ENCODE measurements around the gene KRTAP12-3.
"Not testable (repeated sequence)": the region's sequence is repeated elsewhere in the genome, so short reads cannot be mapped to it uniquely, and the experiment has no call there.

The KRTAP12-3 gene

DNA sequence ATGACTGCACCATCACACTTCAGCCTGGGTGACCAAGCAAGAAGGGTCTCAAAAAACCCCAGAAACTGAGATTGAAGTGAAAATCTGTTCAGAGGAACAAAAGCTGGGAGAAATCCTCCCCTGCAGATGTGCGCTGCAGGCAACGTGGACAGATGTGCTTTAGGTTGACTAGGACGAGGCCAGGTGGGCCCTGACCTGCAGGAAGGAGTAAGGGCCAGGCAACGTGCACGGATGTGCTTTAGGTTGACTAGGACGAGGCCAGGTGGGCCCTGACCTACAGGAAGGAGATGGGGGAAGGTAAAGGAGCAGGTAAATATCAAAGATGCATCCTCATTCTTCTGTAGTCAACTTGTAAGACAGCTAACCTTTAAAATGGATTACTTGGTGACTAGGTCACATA, 26.8 kb downstream of the KRTAP12-3 start:
- TF ChIP-seq, protein P1, sequence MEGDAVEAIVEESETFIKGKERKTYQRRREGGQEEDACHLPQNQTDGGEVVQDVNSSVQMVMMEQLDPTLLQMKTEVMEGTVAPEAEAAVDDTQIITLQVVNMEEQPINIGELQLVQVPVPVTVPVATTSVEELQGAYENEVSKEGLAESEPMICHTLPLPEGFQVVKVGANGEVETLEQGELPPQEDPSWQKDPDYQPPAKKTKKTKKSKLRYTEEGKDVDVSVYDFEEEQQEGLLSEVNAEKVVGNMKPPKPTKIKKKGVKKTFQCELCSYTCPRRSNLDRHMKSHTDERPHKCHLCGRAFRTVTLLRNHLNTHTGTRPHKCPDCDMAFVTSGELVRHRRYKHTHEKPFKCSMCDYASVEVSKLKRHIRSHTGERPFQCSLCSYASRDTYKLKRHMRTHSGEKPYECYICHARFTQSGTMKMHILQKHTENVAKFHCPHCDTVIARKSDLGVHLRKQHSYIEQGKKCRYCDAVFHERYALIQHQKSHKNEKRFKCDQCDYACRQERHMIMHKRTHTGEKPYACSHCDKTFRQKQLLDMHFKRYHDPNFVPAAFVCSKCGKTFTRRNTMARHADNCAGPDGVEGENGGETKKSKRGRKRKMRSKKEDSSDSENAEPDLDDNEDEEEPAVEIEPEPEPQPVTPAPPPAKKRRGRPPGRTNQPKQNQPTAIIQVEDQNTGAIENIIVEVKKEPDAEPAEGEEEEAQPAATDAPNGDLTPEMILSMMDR (conservative IDR thresholded peaks at IDR 0.05; ENCODE audit: low read depth): no peak
- POLR2A ChIA-PET (ENCODE audit: low non-redundant PET): no interaction called here
- H3K27ac ChIP-seq: no peak overlapping the region
- CTCF ChIA-PET: no interaction called here
- DNase-seq (ENCODE audit: low spot score): no peak

DNA sequence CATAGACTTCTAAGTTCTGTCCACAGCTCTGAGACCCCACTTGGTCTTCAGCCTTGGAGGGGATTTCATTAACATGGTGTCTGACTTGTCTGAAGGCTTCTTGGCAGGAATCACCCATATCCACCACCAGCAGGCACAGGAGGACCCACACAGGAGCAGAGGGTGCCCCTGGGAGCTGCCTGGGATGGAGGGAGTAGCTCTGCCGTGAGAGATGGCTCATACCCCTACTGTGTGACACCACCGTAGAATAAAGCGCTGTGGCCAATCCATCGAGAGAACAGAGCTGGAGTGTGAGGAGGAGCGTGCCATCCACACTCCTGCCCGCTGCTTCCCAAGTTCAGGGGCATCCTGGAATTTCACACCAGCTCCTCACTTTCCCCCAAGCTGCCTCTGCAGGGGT, 27.3 kb downstream of the KRTAP12-3 start:
- DNase-seq (ENCODE audit: low spot score); POLR2A ChIA-PET (ENCODE audit: low non-redundant PET); CTCF ChIA-PET; H3K27ac ChIP-seq: not testable (repeated sequence)

DNA sequence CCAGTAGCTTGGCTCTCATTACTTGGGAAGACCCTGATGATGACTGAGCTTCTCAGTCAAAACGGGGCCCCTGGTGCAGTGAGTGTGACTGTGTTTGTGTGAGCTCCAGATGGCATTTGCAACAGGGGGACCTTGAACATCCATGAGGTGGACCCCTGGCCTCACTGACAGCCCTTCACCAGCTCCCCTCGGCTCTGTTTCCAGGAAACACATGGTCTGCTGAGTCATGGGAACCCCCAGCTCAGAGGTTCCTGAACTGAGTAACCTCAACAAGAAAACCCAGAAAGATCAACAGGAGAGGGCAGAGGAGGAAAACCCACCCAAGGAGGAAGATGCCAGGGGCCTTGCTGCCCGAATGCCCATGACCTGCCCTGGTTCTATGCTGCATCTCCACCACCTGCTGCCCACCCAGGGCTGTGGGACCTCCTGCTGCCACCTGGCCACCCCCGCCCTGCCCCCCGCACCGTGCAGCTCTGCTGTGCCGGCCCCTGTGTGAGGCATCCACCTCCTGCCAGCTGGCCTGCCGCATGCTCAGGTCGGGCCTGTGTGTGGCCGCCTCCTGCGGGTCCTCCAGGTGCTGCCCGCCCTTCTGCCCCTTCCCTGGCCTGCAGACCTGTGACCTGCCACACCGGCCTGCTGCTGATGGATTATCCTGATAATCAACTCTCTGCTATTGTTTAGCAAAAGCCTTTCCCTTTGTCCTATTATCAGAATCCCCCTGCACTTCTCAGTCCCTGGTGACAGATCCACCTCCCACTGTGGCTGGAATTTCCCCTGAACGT, 28.5 kb downstream of the KRTAP12-3 start:
- CTCF ChIA-PET: no interaction called here
- H3K27ac ChIP-seq: no peak overlapping the region
- TF ChIP-seq, protein P1 (conservative IDR thresholded peaks at IDR 0.05; ENCODE audit: low read depth): no peak
- DNase-seq (ENCODE audit: low spot score): no peak
- POLR2A ChIA-PET (ENCODE audit: low non-redundant PET): no interaction called here

DNA sequence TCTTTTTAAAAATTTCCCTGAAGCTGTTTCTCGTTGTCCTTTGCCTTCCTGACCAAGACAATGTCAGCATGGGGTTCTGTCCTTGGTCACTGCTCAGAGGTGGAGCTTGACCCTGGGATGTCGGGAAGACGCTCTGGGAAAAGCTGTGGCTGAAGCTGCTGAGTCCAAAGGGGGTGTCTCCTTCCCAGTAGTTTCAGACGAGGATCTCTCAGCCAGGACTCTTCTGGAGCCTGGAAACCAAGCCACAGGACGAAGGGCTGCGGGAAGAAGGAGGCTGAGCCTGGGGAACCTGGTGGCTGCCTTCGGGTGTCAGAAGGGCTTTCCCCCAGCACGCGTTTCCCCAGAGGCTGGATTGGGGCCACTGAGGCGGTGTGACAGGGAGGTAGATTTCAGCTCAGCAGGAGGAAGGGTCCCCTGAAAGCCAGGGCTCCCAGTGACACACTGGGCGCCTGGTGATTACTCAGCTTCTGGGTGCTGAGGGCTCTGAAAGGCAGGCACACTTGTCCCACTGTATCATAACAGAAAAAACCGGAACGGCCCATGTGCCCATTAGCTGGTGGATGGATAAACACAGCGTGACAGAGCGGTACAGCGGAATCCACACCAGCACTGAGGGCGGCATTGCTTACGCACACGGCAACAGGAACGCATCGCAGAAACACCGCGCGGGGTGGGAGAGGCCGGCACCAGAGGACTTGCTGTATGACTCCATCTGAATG, 29.3 kb downstream of the KRTAP12-3 start:
- TF ChIP-seq, protein P1 (conservative IDR thresholded peaks at IDR 0.05; ENCODE audit: low read depth): no peak
- POLR2A ChIA-PET (ENCODE audit: low non-redundant PET): no interaction called here
- CTCF ChIA-PET: interaction anchor here (0.7 kb wide), 1 partner anchor 136 kb away, joined by 4 read pairs; no protein-coding TSS in a partner anchor
- no peak overlapping the region for H3K27ac ChIP-seq
- DNase-seq (ENCODE audit: low spot score): no peak

DNA sequence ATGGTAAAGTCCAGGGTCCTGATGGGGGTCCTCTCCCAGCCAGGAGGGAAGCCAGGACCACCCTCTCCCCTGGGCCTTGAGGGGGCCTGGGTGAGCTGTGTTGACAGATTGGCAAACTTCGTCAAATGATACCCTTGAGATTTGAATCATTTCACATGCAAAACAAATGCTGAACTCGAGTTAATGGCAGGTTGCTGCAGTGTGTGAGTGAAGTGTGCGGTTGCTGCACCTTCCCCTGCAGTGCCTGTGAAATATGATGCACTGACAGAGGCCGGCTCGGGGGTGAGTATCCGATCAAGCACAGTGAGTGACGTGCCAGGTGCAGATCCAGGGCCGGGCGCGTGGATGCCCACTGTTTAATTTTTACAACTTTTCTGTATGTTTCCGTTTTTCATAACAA, 29.9 kb downstream of the KRTAP12-3 start:
- ChIA-PET POLR2A (ENCODE audit: low non-redundant PET) (no interaction called here), CTCF (interaction anchor here (0.7 kb wide), 1 partner anchor 137 kb away, joined by 4 read pairs; no protein-coding TSS in a partner anchor)
- DNase-seq (ENCODE audit: low spot score): no peak
- TF ChIP-seq, protein P1 (conservative IDR thresholded peaks at IDR 0.05; ENCODE audit: low read depth): no peak
- H3K27ac ChIP-seq: no peak overlapping the region

DNA sequence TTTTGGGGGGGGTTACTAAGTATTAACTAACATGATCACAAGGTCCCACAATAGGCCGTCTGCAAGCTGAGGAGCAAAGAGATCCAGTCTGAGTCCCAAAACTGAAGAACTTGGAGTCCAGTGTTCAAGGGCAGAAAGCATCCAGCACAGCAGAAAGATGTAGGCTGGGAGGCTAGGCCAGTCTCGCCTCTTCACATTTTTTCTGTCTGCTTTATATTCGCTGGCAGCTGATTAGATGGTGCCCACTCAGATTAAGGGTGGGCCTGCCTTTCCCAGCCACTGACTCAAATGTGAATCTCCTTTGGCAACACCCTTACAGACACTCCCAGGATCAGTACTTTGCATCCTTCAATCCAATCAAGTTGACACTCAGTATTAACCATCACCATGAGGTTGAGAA, 32.0 kb downstream of the KRTAP12-3 start:
- H3K27ac ChIP-seq; POLR2A ChIA-PET (ENCODE audit: low non-redundant PET); DNase-seq (ENCODE audit: low spot score); CTCF ChIA-PET: not testable (repeated sequence)

DNA sequence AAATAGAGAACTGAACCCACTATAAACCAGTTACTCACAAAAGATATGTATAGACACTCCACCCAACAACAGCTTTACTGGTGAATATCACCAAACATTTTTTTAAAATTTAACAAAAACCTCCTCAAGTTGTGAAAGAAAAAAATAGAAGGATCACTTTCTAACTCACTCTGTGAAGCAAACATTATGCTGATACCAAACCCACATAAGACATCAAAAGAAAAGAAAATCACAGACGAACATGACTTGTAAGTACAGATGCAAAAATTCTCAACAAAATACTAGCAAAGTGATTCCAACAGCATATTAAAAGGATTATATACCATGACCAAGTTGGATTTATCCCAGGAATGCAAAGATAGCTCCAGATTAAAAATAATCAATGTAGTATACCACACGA, 34.0 kb downstream of the KRTAP12-3 start:
- ChIA-PET CTCF (no interaction called here), POLR2A (ENCODE audit: low non-redundant PET) (no interaction called here)
- no peak for DNase-seq (ENCODE audit: low spot score)
- TF ChIP-seq, protein P1 (conservative IDR thresholded peaks at IDR 0.05; ENCODE audit: low read depth): no peak
- no peak overlapping the region for H3K27ac ChIP-seq

All from RWPE1 (cell line).